Measurements from ENCODE around the gene FADS6. TPM values are rescaled to one million over a fixed set of nuclear protein-coding genes. Genes with fewer than 3 reads are reported as not detected.

FADS6 gene
- total and polyA plus RNA-seq, 2 of the 13 experiments (the other 11 are each of a cell fraction or from before 2014, with no cell fraction given) = 0.11 TPM

DNA sequence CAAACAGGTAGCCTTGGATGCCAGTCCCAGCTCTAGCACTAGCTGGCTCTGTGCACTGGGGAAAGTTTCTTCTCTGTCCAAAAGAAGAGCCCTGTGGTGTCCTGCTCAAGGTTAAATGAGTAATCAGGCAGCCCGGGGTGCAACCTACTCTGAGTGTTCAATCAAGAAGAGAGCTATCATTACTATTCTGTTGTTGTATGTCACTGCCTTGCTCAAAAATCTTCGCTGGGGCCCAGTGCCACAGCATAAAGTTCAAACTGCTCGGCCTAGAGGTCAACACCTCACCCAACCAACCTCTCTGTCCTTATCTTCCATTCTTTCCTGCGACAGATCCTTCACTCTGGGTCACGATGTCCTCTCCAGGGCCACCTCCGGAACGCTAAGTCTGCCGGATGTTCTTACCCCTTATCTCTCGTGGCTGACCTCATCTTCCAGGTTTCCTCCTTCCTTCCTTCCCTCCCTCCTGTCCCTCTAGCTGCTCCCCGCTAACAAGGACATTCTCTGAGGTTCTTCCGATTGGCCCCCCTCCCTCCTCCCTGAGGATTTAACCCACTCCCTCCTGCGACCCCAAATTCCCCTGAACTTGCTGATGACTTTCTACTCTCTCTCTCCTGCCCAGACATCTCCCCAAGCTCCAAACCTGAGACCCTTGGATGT lies 25.1 kb downstream of the FADS6 start (continued):
- TF ChIP-seq REXO4 (CRISPR knock-in tag; IDR thresholded peaks at IDR 0.05; ENCODE audit: borderline replicate concordance) = no peak
- TF ChIP-seq, protein P1, sequence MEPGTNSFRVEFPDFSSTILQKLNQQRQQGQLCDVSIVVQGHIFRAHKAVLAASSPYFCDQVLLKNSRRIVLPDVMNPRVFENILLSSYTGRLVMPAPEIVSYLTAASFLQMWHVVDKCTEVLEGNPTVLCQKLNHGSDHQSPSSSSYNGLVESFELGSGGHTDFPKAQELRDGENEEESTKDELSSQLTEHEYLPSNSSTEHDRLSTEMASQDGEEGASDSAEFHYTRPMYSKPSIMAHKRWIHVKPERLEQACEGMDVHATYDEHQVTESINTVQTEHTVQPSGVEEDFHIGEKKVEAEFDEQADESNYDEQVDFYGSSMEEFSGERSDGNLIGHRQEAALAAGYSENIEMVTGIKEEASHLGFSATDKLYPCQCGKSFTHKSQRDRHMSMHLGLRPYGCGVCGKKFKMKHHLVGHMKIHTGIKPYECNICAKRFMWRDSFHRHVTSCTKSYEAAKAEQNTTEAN (CRISPR knock-in tag; conservative IDR thresholded peaks at IDR 0.05) = no peak
- 0 out of 2 replicates have a peak, but pooled peaks have one; percentile 25 for TF ChIP-seq ZNF501 (CRISPR knock-in tag; IDR thresholded peaks at IDR 0.05)
- TF ChIP-seq HMG20B (CRISPR knock-in tag; conservative IDR thresholded peaks at IDR 0.05) = no peak
- no peak for TF ChIP-seq PATZ1 (CRISPR knock-in tag; IDR thresholded peaks at IDR 0.05)
- no peak for TF ChIP-seq ZNF670 (CRISPR knock-in tag; IDR thresholded peaks at IDR 0.05; ENCODE audit: borderline replicate concordance)
- no peak for TF ChIP-seq AKNA (CRISPR knock-in tag; IDR thresholded peaks at IDR 0.05; ENCODE audit: borderline replicate concordance)
